Activated naive CD4-positive, alpha-beta T cell treated with anti-CD3 and anti-CD28 coated beads, Interleukin-2, amount 50 U/mL, for 24 hours (primary cell): ENCODE measurements around the gene NSUN6.

Experiments used
- H3K27ac Mint-ChIP-seq: one replicate; pipeline ENCODE4 v1.8.0; 2021; ENCODE audit warnings: mild to moderate bottlenecking, mixed read lengths
- H3K27me3 Mint-ChIP-seq: one replicate; pipeline ENCODE4 v1.8.0; 2021; ENCODE audit warnings: mixed read lengths
- H3K36me3 Mint-ChIP-seq: one replicate; pipeline ENCODE4 v1.8.0; 2021; ENCODE audit warnings: mixed read lengths
- H3K4me1 Mint-ChIP-seq: one replicate; pipeline ENCODE4 v1.8.0; 2021; ENCODE audit warnings: mixed read lengths
- H3K4me3 Mint-ChIP-seq: one replicate; pipeline ENCODE4 v1.8.0; 2021; ENCODE audit warnings: mild to moderate bottlenecking, mixed read lengths
- H3K9me3 Mint-ChIP-seq: one replicate; pipeline ENCODE4 v1.8.0; 2021; ENCODE audit warnings: mixed read lengths

Gene NSUN6

DNA sequence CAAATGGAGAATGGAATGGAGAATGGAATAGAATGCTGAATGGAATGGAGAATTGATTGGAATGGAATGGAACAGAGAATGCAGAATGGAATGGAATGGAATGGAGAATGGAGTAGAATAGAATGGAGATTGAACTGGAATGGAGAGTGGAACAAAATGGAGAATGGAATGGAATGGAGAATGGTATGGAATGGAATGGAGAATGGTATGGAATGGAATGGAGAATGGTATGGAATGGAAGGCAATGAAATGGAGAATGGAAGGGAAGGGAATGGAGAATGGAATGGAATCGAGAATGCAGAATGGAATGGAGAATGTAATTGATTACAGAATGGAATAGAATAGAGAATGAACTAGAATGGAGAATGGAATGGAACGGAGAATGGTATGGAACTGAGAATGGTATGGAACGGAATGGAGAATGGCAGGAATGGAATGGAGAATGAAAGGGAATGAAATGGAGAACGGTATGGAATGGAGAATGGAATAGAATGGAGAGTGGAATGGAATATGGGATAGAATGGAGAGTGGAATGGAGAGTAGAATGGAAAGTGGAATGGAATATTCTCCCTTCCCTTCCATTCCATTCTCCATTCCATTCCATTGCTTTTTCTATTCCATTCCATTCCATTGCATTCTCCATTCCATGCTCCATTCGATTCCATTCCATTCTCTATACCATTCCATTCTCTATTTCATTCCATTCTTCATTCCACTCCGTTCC lies 88.2 kb downstream of the NSUN6 start:
- no peaks in the 10 kb centered on the region for H3K27me3 Mint-ChIP-seq
- H3K9me3 Mint-ChIP-seq, result no peaks in the 10 kb centered on the region
- H3K36me3 Mint-ChIP-seq, result no peaks in the 10 kb centered on the region
- H3K27ac Mint-ChIP-seq, result no peak overlapping the region
- no peaks in the 10 kb centered on the region for H3K4me1 Mint-ChIP-seq
- H3K4me3 Mint-ChIP-seq, result no peak overlapping the region

- Mint-ChIP-seq H3K36me3 (no peaks in the 10 kb centered on the region), H3K27ac (no peak overlapping the region), H3K27me3 (no peaks in the 10 kb centered on the region), H3K4me3 (no peak overlapping the region), H3K9me3 (no peaks in the 10 kb centered on the region), H3K4me1 (no peaks in the 10 kb centered on the region)
These were observed 89.4 kb downstream of the NSUN6 start for GRCh38 chr10:18561861-18562551.

GRCh38 chr10:18557960-18558359 lies 93.4 kb downstream of the NSUN6 start:
- Mint-ChIP-seq H3K36me3 (no peaks in the 10 kb centered on the region), H3K27me3 (no peaks in the 10 kb centered on the region), H3K9me3 (no peaks in the 10 kb centered on the region), H3K27ac (no peak overlapping the region), H3K4me1 (no peaks in the 10 kb centered on the region), H3K4me3 (no peak overlapping the region)

DNA sequence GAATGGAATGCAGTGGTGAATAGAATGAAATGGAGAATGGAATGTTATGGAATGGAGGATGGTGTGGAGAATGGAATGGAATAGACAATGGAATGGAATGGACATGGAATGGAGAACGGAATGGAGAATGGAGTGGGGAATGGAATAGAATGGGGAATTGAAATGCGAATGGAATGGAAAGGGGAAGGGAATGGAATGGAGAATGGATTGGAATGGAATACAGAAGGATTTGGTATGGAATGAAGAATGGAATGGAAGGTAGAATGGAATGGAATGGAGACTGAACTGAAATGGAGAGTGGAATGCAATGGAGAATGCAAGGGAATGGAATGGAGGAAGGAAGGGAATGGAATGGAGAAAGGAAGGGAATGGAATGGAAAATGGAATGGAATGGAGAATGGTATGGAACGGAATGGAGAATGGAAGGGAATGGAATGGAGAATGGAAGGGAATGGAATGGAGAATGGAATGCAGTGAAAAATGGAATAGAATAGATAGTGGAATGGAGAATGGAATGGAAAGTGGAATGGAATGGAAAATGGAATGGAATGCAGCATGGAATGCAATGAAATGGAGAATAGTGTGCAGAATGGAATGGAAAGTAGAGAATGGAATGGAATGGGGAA lies 94.8 kb downstream of the NSUN6 start:
- Mint-ChIP-seq H3K27me3 (no peaks in the 10 kb centered on the region), H3K9me3 (no peaks in the 10 kb centered on the region), H3K27ac (no peak overlapping the region), H3K4me1 (no peaks in the 10 kb centered on the region), H3K4me3 (no peak overlapping the region), H3K36me3 (no peaks in the 10 kb centered on the region)

DNA sequence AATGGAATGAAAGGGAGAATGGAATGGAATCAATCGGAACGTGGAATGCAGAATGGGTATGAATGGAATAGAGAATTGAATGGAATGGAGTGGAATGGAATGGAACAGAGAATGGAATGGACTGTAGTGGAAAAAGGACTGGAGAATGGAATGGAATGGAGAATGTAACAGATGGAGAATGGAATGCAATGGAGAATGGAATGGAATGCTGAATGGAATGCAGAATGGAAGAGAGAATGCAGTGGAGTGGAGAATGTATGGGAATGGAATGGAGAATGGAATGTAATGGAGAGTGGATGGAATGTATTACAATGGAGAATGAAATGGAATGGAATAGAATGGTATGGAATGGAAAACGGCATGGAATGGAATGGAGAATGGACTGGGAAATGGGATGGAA lies 96.9 kb downstream of the NSUN6 start:
- H3K4me1 Mint-ChIP-seq, result no peaks in the 10 kb centered on the region
- peaks cover 2% of the 10 kb centered on the region for H3K36me3 Mint-ChIP-seq
- H3K9me3 Mint-ChIP-seq, result no peaks in the 10 kb centered on the region
- H3K4me3 Mint-ChIP-seq, result no peak overlapping the region
- no peak overlapping the region for H3K27ac Mint-ChIP-seq
- H3K27me3 Mint-ChIP-seq, result no peaks in the 10 kb centered on the region

GRCh38 chr10:18551473-18551872 lies 99.9 kb downstream of the NSUN6 start:
- Mint-ChIP-seq H3K27me3 (no peaks in the 10 kb centered on the region), H3K4me1 (no peaks in the 10 kb centered on the region), H3K9me3 (no peaks in the 10 kb centered on the region), H3K36me3 (peaks cover 11% of the 10 kb centered on the region), H3K4me3 (no peak overlapping the region), H3K27ac (no peak overlapping the region)

DNA sequence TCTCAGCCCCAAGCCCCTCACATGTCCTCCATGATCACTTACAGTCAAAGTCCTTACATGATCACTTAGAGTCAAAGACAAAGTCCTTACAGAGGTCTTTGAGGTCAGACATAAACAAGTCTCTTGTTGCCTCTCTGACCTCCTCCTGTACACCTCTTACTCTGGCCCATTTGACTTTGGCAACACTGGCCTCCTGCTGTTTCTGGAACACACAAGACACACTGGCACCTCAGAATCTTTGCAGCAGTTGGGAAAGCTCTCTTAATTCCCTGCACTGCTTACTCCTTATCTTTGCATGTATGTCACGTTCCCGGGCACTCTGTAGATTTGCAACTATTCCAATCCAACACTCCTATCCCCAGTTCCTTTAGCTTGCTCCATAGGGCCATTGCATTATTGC lies 102.3 kb downstream of the NSUN6 start:
- Mint-ChIP-seq H3K36me3 (peaks cover 20% of the 10 kb centered on the region), H3K27ac (no peak overlapping the region), H3K4me3 (no peak overlapping the region)

GRCh38 chr10:18545621-18546305 lies 105.6 kb downstream of the NSUN6 start:
- Mint-ChIP-seq H3K4me3 (no peak overlapping the region), H3K4me1 (no peaks in the 10 kb centered on the region), H3K27me3 (no peaks in the 10 kb centered on the region), H3K27ac (no peak overlapping the region), H3K9me3 (no peaks in the 10 kb centered on the region), H3K36me3 (peaks cover 27% of the 10 kb centered on the region)

More for the DNA sequence above, 102.3 kb downstream of the NSUN6 start:
- H3K9me3 Mint-ChIP-seq, result no peaks in the 10 kb centered on the region
- H3K4me1 Mint-ChIP-seq, result no peaks in the 10 kb centered on the region
- no peaks in the 10 kb centered on the region for H3K27me3 Mint-ChIP-seq

- Mint-ChIP-seq H3K4me1 (no peaks in the 10 kb centered on the region), H3K9me3 (no peaks in the 10 kb centered on the region), H3K27ac (no peak overlapping the region), H3K36me3 (peaks cover 33% of the 10 kb centered on the region), H3K27me3 (no peaks in the 10 kb centered on the region), H3K4me3 (no peak overlapping the region)
These were observed 108.6 kb downstream of the NSUN6 start for GRCh38 chr10:18542832-18543231.

DNA sequence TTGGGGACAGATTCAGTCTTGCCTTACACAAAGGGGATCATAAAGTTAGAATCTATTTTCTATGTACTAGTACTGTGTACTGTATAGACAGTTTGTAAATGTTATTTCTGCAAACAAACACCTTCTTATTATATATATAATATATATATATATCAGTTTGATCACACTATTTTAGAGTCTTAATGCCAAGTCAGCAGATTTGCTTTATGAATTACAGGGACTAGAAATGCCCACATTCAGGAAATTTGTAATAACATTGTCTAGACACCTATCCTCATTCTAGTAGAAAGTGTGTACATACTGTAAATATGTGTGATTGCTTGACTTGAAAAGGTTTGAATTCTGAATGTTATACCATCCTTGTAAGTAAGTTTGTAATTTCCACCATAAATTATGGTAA lies 111.2 kb downstream of the NSUN6 start:
- no peaks in the 10 kb centered on the region for H3K4me1 Mint-ChIP-seq
- H3K9me3 Mint-ChIP-seq, result no peaks in the 10 kb centered on the region
- H3K36me3 Mint-ChIP-seq, result peaks cover 30% of the 10 kb centered on the region

DNA sequence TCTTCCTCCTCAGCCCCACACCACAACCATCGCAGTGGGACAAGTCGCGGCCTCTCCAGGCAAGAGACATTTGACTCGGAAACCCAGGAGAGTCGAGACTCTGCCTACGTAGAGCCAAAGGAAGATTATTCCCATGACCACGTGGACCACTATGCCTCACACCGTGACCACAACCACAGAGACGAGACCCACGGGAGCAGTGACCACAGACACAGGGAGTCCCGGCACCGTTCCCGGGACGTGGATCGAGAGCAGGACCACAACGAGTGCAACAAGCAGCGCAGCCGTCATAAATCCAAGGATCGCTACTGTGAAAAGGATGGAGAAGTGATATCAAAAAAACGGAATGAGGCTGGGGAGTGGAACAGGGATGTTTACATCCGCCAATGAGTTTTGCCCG lies 112.1 kb downstream of the NSUN6 start:
- no peaks in the 10 kb centered on the region for H3K9me3 Mint-ChIP-seq
- no peaks in the 10 kb centered on the region for H3K4me1 Mint-ChIP-seq
- no peak overlapping the region for H3K4me3 Mint-ChIP-seq
- no peak overlapping the region for H3K27ac Mint-ChIP-seq
- peaks cover 30% of the 10 kb centered on the region for H3K36me3 Mint-ChIP-seq
- H3K27me3 Mint-ChIP-seq, result no peaks in the 10 kb centered on the region

More for the DNA sequence above, 111.2 kb downstream of the NSUN6 start:
- Mint-ChIP-seq H3K4me3 (no peak overlapping the region), H3K27ac (no peak overlapping the region), H3K27me3 (no peaks in the 10 kb centered on the region)

DNA sequence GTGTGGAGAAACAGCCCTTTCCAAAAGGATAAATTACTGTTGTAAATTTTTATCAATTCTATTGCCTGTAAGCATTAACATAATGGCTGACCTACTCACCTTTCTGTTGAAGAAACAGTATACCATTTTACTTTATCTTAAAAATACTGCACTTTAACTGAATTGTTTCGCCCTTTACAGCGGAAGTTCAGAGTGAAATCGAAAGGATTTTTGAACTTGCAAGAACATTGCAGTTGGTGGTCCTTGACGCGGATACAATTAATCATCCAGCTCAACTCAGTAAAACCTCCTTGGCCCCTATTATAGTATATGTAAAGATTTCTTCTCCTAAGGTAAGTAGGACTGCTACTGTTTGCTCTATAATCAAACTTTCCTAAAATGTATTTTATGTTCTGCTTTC lies 117.5 kb downstream of the NSUN6 start:
- Mint-ChIP-seq H3K4me1 (no peaks in the 10 kb centered on the region), H3K36me3 (peaks cover 23% of the 10 kb centered on the region), H3K27ac (no peak overlapping the region), H3K9me3 (peaks cover 8% of the 10 kb centered on the region), H3K4me3 (no peak overlapping the region), H3K27me3 (no peaks in the 10 kb centered on the region)

DNA sequence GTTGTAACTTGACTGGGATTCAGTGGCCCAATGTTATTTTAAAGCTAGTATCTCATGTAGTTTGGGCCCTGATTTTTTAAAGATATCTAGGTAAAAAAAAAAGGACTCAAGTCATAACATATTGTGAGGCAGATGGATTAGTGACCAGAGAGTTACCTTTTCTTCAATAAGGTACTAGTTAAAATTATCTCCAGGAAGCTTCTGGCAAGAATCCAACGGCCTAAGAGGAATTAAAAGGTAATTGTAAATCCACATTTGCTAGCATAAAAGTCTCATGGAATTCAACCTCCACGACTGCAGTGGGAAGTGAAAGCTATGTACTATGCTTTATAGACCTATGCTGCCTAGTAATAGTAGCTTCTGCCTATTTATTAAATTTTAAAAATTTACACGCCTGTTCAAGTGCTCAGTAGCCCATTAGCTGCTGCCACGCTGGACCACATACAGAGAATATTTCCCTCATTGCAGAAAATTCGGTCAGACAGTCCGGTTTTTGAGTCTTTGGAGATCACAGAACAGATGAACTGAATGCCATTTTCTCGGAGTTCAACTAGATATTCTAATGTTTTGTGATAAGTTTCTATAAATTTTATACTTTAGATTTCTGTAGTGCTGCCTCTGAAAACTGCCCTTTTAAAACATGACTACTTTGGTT lies 118.4 kb downstream of the NSUN6 start:
- peaks cover 8% of the 10 kb centered on the region for H3K9me3 Mint-ChIP-seq
- no peaks in the 10 kb centered on the region for H3K4me1 Mint-ChIP-seq
- H3K4me3 Mint-ChIP-seq, result no peak overlapping the region
- no peak overlapping the region for H3K27ac Mint-ChIP-seq
- H3K36me3 Mint-ChIP-seq, result peaks cover 23% of the 10 kb centered on the region
- H3K27me3 Mint-ChIP-seq, result no peaks in the 10 kb centered on the region

DNA sequence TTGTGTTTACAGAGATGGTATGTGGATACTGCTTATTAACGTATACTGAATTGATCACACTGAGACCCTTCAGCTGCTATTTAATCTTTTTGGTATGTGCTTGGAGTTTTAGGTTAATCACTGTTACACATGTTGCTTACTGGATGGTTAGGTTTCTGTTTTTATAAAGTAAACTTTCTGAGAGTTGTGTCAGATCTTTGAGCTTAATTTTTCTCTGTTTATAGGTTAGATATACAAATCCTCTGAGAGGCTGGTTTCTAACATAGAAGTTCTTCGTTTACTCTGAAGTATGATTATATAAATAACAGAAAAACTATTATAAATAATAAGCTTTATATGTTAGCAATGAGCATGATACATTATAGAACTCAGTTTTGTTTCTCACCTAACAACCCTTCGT lies 123.1 kb downstream of the NSUN6 start:
- Mint-ChIP-seq H3K36me3 (peaks cover 13% of the 10 kb centered on the region), H3K4me3 (no peak overlapping the region), H3K4me1 (no peaks in the 10 kb centered on the region), H3K27me3 (no peaks in the 10 kb centered on the region), H3K27ac (no peak overlapping the region), H3K9me3 (peaks cover 8% of the 10 kb centered on the region)

DNA sequence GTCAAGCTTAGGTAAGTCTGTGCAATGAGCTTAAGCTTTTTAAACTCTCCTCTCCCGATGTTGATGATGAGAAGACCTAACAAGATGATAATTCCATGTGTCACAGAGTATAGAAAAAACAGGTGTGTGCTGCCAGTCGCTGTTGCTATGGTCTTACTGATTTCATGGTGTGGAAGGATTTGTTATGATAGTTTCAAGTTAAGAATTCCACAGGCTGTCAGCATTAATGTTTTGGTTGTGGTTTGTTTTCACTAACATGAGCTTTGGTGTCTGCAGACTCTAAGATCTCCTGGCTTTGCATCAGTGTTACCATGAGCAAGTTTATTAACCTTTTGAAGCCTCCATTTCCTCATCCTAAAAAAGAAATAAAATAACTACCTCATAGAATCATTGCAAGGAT lies 123.7 kb downstream of the NSUN6 start:
- peaks cover 8% of the 10 kb centered on the region for H3K9me3 Mint-ChIP-seq

More for the DNA sequence above, 123.7 kb downstream of the NSUN6 start:
- no peak overlapping the region for H3K4me3 Mint-ChIP-seq
- H3K27ac Mint-ChIP-seq, result no peak overlapping the region
- no peaks in the 10 kb centered on the region for H3K4me1 Mint-ChIP-seq
- H3K36me3 Mint-ChIP-seq, result peaks cover 13% of the 10 kb centered on the region
- no peaks in the 10 kb centered on the region for H3K27me3 Mint-ChIP-seq
